ENCODE data around the gene CLCN2. TPM values are rescaled to one million over a fixed set of nuclear protein-coding genes. Genes with fewer than 3 reads are reported as not detected.

The CLCN2 gene
- total RNA-seq, 1 donor from 2014 or later: 6.6 TPM

- Mint-ChIP-seq H3K27me3 (ENCODE audit: insufficient read depth) (no peaks in the 10 kb centered on the region), H3K9me3 (no peaks in the 10 kb centered on the region), H3K4me3 (peak overlapping the region; percentile 83), H3K36me3 (ENCODE audit: low read depth) (peaks cover 35% of the 10 kb centered on the region), H3K27ac (peak overlapping the region; percentile 57), H3K4me1 (ENCODE audit: low read depth) (peaks cover 29% of the 10 kb centered on the region)
- no peak for DNase-seq (ENCODE audit: low spot score)
- intact Hi-C loops (cut with micrococcal nuclease): no loop called here
These were observed 45.3 kb downstream of the CLCN2 start for GRCh38 chr3:184315871-184316661.

- Mint-ChIP-seq H3K27ac (peak overlapping the region; percentile 87), H3K36me3 (ENCODE audit: low read depth) (peaks cover 29% of the 10 kb centered on the region), H3K27me3 (ENCODE audit: insufficient read depth) (no peaks in the 10 kb centered on the region), H3K4me1 (ENCODE audit: low read depth) (peaks cover 29% of the 10 kb centered on the region), H3K9me3 (no peaks in the 10 kb centered on the region), H3K4me3 (peak overlapping the region; percentile 83)
- no peak for DNase-seq (ENCODE audit: low spot score)
- intact Hi-C loops (cut with micrococcal nuclease): no loop called here
These were observed 45.9 kb downstream of the CLCN2 start for GRCh38 chr3:184315543-184315867.

- H3K4me1 Mint-ChIP-seq (ENCODE audit: low read depth): peaks cover 29% of the 10 kb centered on the region
- peaks cover 29% of the 10 kb centered on the region for H3K36me3 Mint-ChIP-seq (ENCODE audit: low read depth)
- H3K9me3 Mint-ChIP-seq: no peaks in the 10 kb centered on the region
- DNase-seq (ENCODE audit: low spot score): peak; percentile 58
- H3K4me3 Mint-ChIP-seq: peak overlapping the region; percentile 83
- no peaks in the 10 kb centered on the region for H3K27me3 Mint-ChIP-seq (ENCODE audit: insufficient read depth)
- peak overlapping the region; percentile 87 for H3K27ac Mint-ChIP-seq
- intact Hi-C loops (cut with micrococcal nuclease): loop anchor here (1.0 kb wide), 7 partner anchors 16 to 431 kb away; partner anchors contain the start of genes ABCF3, AP2M1, EEF1AKMT4 and PARL
These were observed 46.5 kb downstream of the CLCN2 start for GRCh38 chr3:184314700-184315542.

- no peaks in the 10 kb centered on the region for H3K27me3 Mint-ChIP-seq (ENCODE audit: insufficient read depth)
- H3K4me1 Mint-ChIP-seq (ENCODE audit: low read depth): peaks cover 29% of the 10 kb centered on the region
- intact Hi-C loops (cut with micrococcal nuclease): loop anchor here (1.0 kb wide), 7 partner anchors 15 to 430 kb away; partner anchors contain the start of genes ABCF3, AP2M1, EEF1AKMT4 and PARL
- H3K9me3 Mint-ChIP-seq: no peaks in the 10 kb centered on the region
- H3K27ac Mint-ChIP-seq: peak within 1 kb of the TSS; percentile 93
- peaks cover 31% of the 10 kb centered on the region for H3K36me3 Mint-ChIP-seq (ENCODE audit: low read depth)
- peak; percentile 92 for DNase-seq (ENCODE audit: low spot score)
- peak within 1 kb of the TSS; percentile 88 for H3K4me3 Mint-ChIP-seq
These were observed 47.1 kb downstream of the CLCN2 start, which contains the start of gene EIF4G1 for GRCh38 chr3:184314363-184314699. Gene EIF4G1 (plus strand): TSS chr3:184314606. CDS start chr3:184315797, 1,191 bp downstream.

GRCh38 chr3:184311633-184312032 is 49.8 kb downstream of the CLCN2 start:
- Mint-ChIP-seq H3K4me3 (no peak overlapping the region), H3K36me3 (ENCODE audit: low read depth) (peaks cover 38% of the 10 kb centered on the region), H3K9me3 (no peaks in the 10 kb centered on the region), H3K4me1 (ENCODE audit: low read depth) (peaks cover 17% of the 10 kb centered on the region), H3K27me3 (ENCODE audit: insufficient read depth) (no peaks in the 10 kb centered on the region), H3K27ac (no peak overlapping the region)
- intact Hi-C loops (cut with micrococcal nuclease): no loop called here
- no peak for DNase-seq (ENCODE audit: low spot score)

GRCh38 chr3:184308744-184309143 is 52.7 kb downstream of the CLCN2 start:
- H3K27ac Mint-ChIP-seq: no peak overlapping the region
- intact Hi-C loops (cut with micrococcal nuclease): no loop called here
- peaks cover 50% of the 10 kb centered on the region for H3K36me3 Mint-ChIP-seq (ENCODE audit: low read depth)

GRCh38 chr3:184307915-184308314 is 53.5 kb downstream of the CLCN2 start:
- H3K27me3 Mint-ChIP-seq (ENCODE audit: insufficient read depth): no peaks in the 10 kb centered on the region
- no peak for DNase-seq (ENCODE audit: low spot score)
- intact Hi-C loops (cut with micrococcal nuclease): no loop called here
- no peaks in the 10 kb centered on the region for H3K9me3 Mint-ChIP-seq
- H3K36me3 Mint-ChIP-seq (ENCODE audit: low read depth): peaks cover 56% of the 10 kb centered on the region
- H3K27ac Mint-ChIP-seq: no peak overlapping the region
- peaks cover 14% of the 10 kb centered on the region for H3K4me1 Mint-ChIP-seq (ENCODE audit: low read depth)
- H3K4me3 Mint-ChIP-seq: no peak overlapping the region

More at GRCh38 chr3:184308744-184309143, 52.7 kb downstream of the CLCN2 start:
- H3K4me1 Mint-ChIP-seq (ENCODE audit: low read depth): peaks cover 14% of the 10 kb centered on the region
- H3K27me3 Mint-ChIP-seq (ENCODE audit: insufficient read depth): no peaks in the 10 kb centered on the region
- DNase-seq (ENCODE audit: low spot score): no peak
- H3K4me3 Mint-ChIP-seq: no peak overlapping the region
- H3K9me3 Mint-ChIP-seq: no peaks in the 10 kb centered on the region

GRCh38 chr3:184306341-184306972 is 54.9 kb downstream of the CLCN2 start:
- no peak overlapping the region for H3K27ac Mint-ChIP-seq
- no peak overlapping the region for H3K4me3 Mint-ChIP-seq
- H3K4me1 Mint-ChIP-seq (ENCODE audit: low read depth): peaks cover 17% of the 10 kb centered on the region
- H3K27me3 Mint-ChIP-seq (ENCODE audit: insufficient read depth): no peaks in the 10 kb centered on the region
- H3K9me3 Mint-ChIP-seq: no peaks in the 10 kb centered on the region
- intact Hi-C loops (cut with micrococcal nuclease): no loop called here
- peaks cover 68% of the 10 kb centered on the region for H3K36me3 Mint-ChIP-seq (ENCODE audit: low read depth)
- no peak for DNase-seq (ENCODE audit: low spot score)

GRCh38 chr3:184305577-184305976 is 55.8 kb downstream of the CLCN2 start:
- no peaks in the 10 kb centered on the region for H3K9me3 Mint-ChIP-seq
- peaks cover 74% of the 10 kb centered on the region for H3K36me3 Mint-ChIP-seq (ENCODE audit: low read depth)
- H3K4me1 Mint-ChIP-seq (ENCODE audit: low read depth): peaks cover 21% of the 10 kb centered on the region
- H3K4me3 Mint-ChIP-seq: no peak overlapping the region
- intact Hi-C loops (cut with micrococcal nuclease): no loop called here
- H3K27ac Mint-ChIP-seq: no peak overlapping the region
- no peaks in the 10 kb centered on the region for H3K27me3 Mint-ChIP-seq (ENCODE audit: insufficient read depth)
- DNase-seq (ENCODE audit: low spot score): no peak

- intact Hi-C loops (cut with micrococcal nuclease): no loop called here
- peak overlapping the region; percentile 92 for H3K4me3 Mint-ChIP-seq
- peaks cover 4% of the 10 kb centered on the region for H3K27me3 Mint-ChIP-seq (ENCODE audit: insufficient read depth)
- H3K9me3 Mint-ChIP-seq: no peaks in the 10 kb centered on the region
- no peak for DNase-seq (ENCODE audit: low spot score)
- H3K27ac Mint-ChIP-seq: no peak overlapping the region
- peaks cover 28% of the 10 kb centered on the region for H3K4me1 Mint-ChIP-seq (ENCODE audit: low read depth)
- H3K36me3 Mint-ChIP-seq (ENCODE audit: low read depth): peaks cover 42% of the 10 kb centered on the region
These were observed 61.1 kb downstream of the CLCN2 start for GRCh38 chr3:184300378-184300720.

GRCh38 chr3:184299488-184300377 is 61.7 kb downstream of the CLCN2 start:
- intact Hi-C loops (cut with micrococcal nuclease): loop anchor here (1.0 to 10.0 kb wide), 10 partner anchors 15 to 855 kb away; partner anchors contain the start of genes ABCF3, AP2M1, CAMK2N2 and EEF1AKMT4
- peaks cover 4% of the 10 kb centered on the region for H3K27me3 Mint-ChIP-seq (ENCODE audit: insufficient read depth)
- peaks cover 28% of the 10 kb centered on the region for H3K4me1 Mint-ChIP-seq (ENCODE audit: low read depth)
- H3K36me3 Mint-ChIP-seq (ENCODE audit: low read depth): peaks cover 40% of the 10 kb centered on the region
- H3K9me3 Mint-ChIP-seq: no peaks in the 10 kb centered on the region
- H3K4me3 Mint-ChIP-seq: peak overlapping the region; percentile 92
- DNase-seq (ENCODE audit: low spot score): no peak
- peak overlapping the region; percentile 54 for H3K27ac Mint-ChIP-seq

Data from activated T-helper 1 cell treated with anti-CD3 and anti-CD28 coated beads, Interleukin-12 subunit alpha, Interleukin-12 subunit beta, Interleukin-2, Interleukin-4 antibody, amounts not matched to agents 30 ng/mL and 10 ng/mL and 1 ng/mL, durations not matched to agents 14 hours and 24 hours and 36 hours (primary cell).